ENCODE results near the gene LAMC3. TPM values are rescaled to one million over a fixed set of nuclear protein-coding genes. Genes with fewer than 3 reads are reported as not detected.
"Not testable (repeated sequence)": the region's sequence is repeated elsewhere in the genome, so short reads cannot be mapped to it uniquely, and the experiment has no call there.

Gene LAMC3
- total and polyA plus RNA-seq, 4 donors: 14.4 to 24.1 (median 17.8) TPM

DNA sequence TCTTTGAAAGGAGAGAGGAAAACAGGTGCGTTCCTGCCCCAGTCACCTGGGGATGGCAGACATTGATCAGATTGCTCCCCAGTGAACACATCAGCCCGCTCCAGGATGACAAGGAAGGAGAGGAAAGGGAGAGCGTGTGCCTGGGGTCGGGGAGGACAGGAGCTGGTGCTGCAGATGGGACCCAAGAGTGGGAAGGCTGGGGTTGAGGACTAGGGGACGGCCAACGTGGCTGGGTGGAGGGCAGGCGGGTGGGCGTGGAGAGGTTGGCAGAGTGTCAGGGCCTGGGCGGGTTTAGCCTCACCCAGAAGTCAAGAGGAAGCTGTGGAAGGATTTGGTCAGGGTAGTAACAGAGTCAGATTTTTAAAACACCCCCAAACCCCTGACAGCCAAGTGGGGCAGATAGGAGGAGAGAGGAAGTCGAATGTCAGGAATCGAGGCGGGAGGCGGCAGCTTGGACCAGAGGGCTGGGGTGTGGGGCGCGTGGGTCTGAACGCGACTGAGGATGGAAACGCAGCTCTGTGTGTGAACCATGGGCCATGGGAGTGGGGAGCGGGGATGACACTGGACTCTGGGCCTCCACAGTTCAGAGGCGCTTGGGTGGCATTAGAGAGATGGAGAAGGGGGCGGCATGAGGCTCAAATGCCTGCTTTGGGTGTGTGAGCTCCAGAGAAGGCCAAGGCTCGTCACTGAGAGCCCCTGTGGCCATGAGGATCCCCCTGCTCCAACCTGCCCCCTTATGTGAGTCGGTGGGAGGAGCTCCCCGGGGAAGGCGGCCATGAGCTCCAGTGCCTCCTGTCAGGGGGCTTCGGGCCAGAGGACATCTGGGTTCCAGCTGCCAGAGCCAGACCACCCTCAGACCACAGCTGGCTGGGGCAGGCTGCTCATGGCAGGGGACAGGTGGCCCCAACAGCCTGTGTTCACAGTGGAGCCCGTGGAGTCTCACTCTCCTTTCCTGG lies 24.6 kb downstream of the LAMC3 start:
- no peaks in the 10 kb centered on the region for H3K9me3 ChIP-seq (ENCODE audit: control insufficient read depth, insufficient read depth, low read length)
- no peak for DNase-seq (ENCODE audit: low read depth in 4 of 6, low spot score in 6 of 6)
- WGBS (ENCODE audit: insufficient coverage): 86% methylated on average over 22 of the region's 27 CpGs
- no peak overlapping the region for H3K4me3 ChIP-seq (ENCODE audit: low read depth, low read length)
- H3K4me1 ChIP-seq (ENCODE audit: control insufficient read depth, insufficient read depth, low read length): peaks cover 35% of the 10 kb centered on the region
- no peak overlapping the region for H3K27ac ChIP-seq (ENCODE audit: low read depth, low read length)
- H3K36me3 ChIP-seq (ENCODE audit: control insufficient read depth, insufficient read depth, low read length): no peaks in the 10 kb centered on the region
- no peaks in the 10 kb centered on the region for H3K27me3 ChIP-seq (ENCODE audit: control insufficient read depth, insufficient read depth, low read length)

DNA sequence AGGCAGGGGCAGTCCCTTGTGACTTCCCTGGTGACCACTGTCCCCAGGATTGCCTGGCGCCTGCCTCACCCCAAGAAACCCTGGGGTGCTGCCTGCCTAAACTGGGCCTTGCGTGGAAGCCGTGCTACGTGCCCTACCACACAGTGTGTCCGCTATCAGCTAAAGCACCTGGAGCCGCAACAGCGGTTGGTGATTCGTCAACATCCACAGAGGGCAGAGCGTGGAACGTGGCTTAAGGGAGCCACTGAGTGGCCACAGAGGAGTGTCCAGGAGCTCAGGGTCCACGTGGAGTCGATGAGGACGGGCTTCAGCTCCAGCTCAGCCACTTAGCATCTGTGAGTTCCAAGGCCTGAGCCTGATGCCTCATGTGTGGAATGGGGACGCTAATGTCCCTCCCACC lies 25.3 kb downstream of the LAMC3 start:
- no peak overlapping the region for H3K27ac ChIP-seq (ENCODE audit: low read depth, low read length)
- H3K4me3 ChIP-seq (ENCODE audit: low read depth, low read length): no peak overlapping the region
- H3K36me3 ChIP-seq (ENCODE audit: control insufficient read depth, insufficient read depth, low read length): no peaks in the 10 kb centered on the region
- H3K27me3 ChIP-seq (ENCODE audit: control insufficient read depth, insufficient read depth, low read length): no peaks in the 10 kb centered on the region
- DNase-seq (ENCODE audit: low read depth in 4 of 6, low spot score in 6 of 6): no peak
- peaks cover 35% of the 10 kb centered on the region for H3K4me1 ChIP-seq (ENCODE audit: control insufficient read depth, insufficient read depth, low read length)
- WGBS (ENCODE audit: insufficient coverage): 96% methylated on average over 14 of the region's 14 CpGs
- H3K9me3 ChIP-seq (ENCODE audit: control insufficient read depth, insufficient read depth, low read length): no peaks in the 10 kb centered on the region

DNA sequence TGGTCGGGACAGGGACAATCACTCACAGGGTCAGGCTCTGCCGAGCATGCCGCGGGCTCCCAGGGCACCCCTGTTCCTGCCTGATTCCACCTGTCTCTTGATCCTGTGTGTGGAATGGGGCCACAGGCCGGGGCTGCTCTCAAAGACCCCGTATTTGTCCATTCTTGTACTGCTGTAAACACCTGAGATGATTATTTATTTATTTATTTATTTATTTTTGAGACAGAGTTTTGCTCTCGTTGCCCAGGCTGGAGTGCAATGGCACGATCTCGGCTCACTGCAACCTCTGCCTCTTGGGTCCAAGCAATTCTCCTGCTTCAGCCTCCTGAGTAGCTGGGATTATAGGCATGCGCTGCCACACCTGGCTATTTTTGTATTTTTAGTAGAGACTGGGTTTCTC lies 25.8 kb downstream of the LAMC3 start:
- not testable (repeated sequence) for H3K27me3 ChIP-seq (ENCODE audit: control insufficient read depth, insufficient read depth, low read length); H3K9me3 ChIP-seq (ENCODE audit: control insufficient read depth, insufficient read depth, low read length); DNase-seq (ENCODE audit: low read depth in 4 of 6, low spot score in 6 of 6); H3K36me3 ChIP-seq (ENCODE audit: control insufficient read depth, insufficient read depth, low read length); H3K4me3 ChIP-seq (ENCODE audit: low read depth, low read length); H3K27ac ChIP-seq (ENCODE audit: low read depth, low read length)
- peaks cover 35% of the 10 kb centered on the region for H3K4me1 ChIP-seq (ENCODE audit: control insufficient read depth, insufficient read depth, low read length)
- 87% methylated on average over 4 of the region's 10 CpGs for WGBS (ENCODE audit: insufficient coverage)

DNA sequence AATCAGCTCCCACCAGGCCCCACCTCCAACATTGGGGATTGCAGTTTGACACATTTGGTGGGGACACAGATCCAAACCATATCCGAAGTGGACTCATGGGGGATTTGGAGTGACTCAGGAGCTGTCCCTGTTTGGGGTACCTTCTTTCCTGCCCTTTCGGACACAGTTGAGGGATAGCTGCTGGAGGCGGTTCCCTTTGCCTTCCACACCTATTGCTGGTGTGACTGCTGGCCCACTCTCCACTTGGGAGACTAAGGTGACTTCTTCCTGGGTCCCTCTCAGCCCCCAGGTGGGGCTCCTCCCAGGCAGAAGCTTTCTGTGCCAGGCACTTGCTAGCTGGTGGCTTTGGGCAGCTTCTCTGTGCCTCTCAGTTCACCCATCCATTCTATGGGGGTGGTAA lies 26.6 kb downstream of the LAMC3 start:
- 100% methylated on average over 2 of the region's 3 CpGs for WGBS (ENCODE audit: insufficient coverage)
- DNase-seq (ENCODE audit: low read depth in 4 of 6, low spot score in 6 of 6): no peak
- no peaks in the 10 kb centered on the region for H3K9me3 ChIP-seq (ENCODE audit: control insufficient read depth, insufficient read depth, low read length)
- H3K27ac ChIP-seq (ENCODE audit: low read depth, low read length): no peak overlapping the region
- no peaks in the 10 kb centered on the region for H3K27me3 ChIP-seq (ENCODE audit: control insufficient read depth, insufficient read depth, low read length)
- no peak overlapping the region for H3K4me3 ChIP-seq (ENCODE audit: low read depth, low read length)
- H3K36me3 ChIP-seq (ENCODE audit: control insufficient read depth, insufficient read depth, low read length): no peaks in the 10 kb centered on the region
- H3K4me1 ChIP-seq (ENCODE audit: control insufficient read depth, insufficient read depth, low read length): peaks cover 34% of the 10 kb centered on the region

DNA sequence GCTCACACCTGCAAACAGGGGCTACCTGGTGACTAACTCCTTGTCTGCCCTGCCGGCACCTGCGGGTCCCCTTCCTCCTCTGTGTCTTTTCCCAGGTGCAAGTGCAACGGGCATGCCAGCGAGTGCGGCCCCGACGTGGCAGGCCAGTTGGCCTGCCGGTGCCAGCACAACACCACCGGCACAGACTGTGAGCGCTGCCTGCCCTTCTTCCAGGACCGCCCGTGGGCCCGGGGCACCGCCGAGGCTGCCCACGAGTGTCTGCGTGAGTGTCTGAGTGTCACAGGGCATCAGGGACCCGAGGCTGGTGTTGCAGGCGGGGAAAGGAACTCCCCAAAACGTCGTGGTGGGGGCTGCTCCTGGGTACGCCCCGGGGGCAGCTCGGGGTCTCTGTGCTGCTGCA lies 27.1 kb downstream of the LAMC3 start:
- H3K9me3 ChIP-seq (ENCODE audit: control insufficient read depth, insufficient read depth, low read length): no peaks in the 10 kb centered on the region
- no peak overlapping the region for H3K4me3 ChIP-seq (ENCODE audit: low read depth, low read length)
- no peak overlapping the region for H3K27ac ChIP-seq (ENCODE audit: low read depth, low read length)
- no peak for DNase-seq (ENCODE audit: low read depth in 4 of 6, low spot score in 6 of 6)
- no peaks in the 10 kb centered on the region for H3K27me3 ChIP-seq (ENCODE audit: control insufficient read depth, insufficient read depth, low read length)
- WGBS (ENCODE audit: insufficient coverage): 87% methylated on average over 24 of the region's 24 CpGs
- no peaks in the 10 kb centered on the region for H3K36me3 ChIP-seq (ENCODE audit: control insufficient read depth, insufficient read depth, low read length)
- peaks cover 29% of the 10 kb centered on the region for H3K4me1 ChIP-seq (ENCODE audit: control insufficient read depth, insufficient read depth, low read length)

DNA sequence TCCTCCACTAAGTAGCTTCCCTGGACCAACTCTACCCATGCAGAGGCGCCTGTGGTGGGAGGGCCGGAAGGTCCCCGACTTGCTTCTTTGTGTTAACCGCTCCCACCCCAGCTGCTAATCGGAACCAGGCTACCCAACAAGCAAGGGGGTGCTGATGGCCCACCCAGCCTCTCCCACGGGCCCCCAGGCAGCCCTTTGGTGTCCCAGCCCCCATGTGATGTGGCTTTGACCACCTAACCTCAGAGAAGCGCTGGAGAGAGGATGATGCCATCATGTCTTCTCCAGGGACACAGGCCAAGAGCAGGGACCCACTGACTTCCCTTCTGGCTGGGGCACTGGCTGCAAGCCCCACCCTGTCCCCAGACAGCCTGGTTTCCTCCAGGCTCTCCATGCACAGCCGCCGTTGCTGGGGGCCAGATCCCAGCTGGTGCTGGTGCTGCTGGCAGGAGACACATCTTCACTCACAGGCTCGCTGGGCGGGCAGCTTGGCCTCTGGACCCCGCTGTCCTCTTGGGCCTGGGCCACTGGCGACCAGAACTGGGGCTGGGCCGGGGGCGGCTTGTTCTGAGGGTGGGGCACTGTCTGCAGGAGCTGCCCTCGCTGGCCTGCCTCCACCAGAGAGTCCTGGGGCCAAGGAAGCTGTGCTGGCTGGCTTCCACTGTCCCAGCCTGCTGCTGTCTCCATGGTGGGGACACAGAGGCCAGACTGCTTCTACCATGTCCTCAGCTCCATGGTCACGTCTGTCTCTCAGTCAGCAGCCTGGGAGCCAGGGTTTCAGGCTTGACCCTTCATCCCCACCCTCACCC lies 27.8 kb downstream of the LAMC3 start:
- WGBS (ENCODE audit: insufficient coverage): 51% methylated on average over 17 of the region's 17 CpGs
- H3K4me1 ChIP-seq (ENCODE audit: control insufficient read depth, insufficient read depth, low read length): peaks cover 24% of the 10 kb centered on the region
- no peaks in the 10 kb centered on the region for H3K36me3 ChIP-seq (ENCODE audit: control insufficient read depth, insufficient read depth, low read length)
- H3K4me3 ChIP-seq (ENCODE audit: low read depth, low read length): no peak overlapping the region
- DNase-seq (ENCODE audit: low read depth in 4 of 6, low spot score in 6 of 6): peak in 1 of 6 donors; percentile 52
- H3K27me3 ChIP-seq (ENCODE audit: control insufficient read depth, insufficient read depth, low read length): no peaks in the 10 kb centered on the region
- no peaks in the 10 kb centered on the region for H3K9me3 ChIP-seq (ENCODE audit: control insufficient read depth, insufficient read depth, low read length)
- H3K27ac ChIP-seq (ENCODE audit: low read depth, low read length): peak overlapping the region; percentile 19

DNA sequence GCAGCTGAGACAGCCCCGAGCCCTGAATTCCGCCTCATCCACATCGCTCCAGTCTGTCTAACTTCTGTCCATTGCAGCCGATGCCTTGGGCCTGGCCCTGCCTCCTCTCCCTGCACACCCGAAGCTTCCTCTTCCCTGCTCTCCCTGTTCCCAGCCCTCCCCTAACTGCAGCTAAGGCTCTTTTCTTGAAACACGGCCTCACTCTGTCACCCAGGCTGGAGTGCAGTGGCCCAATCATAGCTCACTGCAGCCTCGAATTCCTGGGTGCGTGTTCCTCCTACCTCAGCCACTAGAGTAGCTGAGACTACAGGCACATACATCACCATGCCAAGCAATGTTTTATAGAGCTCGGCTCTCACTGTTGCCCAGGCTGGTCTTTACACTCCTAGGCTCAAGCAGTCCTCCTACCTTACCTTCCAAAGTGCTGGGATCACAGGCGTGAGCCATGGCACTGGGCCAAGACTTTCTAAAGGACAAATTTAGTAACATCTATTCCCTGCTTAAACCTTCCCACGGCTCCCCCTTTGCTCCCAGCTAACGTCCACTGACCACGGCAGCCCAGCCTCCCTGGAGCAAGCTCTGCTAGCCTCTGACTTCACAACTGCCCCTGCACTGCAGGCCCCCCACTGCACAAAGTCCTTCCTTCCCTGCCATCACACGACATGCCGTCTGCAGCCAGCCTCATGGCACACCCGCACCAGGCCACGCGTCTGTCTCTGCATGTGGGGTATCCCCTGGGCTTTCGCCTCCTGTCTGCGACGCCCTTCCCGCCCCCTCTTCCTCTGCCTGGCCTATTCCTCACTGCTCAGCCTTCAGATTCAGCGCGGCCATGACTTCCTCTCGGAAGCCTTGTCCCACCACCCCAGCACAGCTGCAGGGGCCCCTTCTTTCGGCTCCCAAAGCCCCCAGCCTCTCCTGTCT lies 28.6 kb downstream of the LAMC3 start:
- DNase-seq (ENCODE audit: low read depth in 4 of 6, low spot score in 6 of 6): peak in 2 of 6 donors; percentile 25 to 77
- Histone ChIP-seq H3K9me3 (ENCODE audit: control insufficient read depth, insufficient read depth, low read length) (no peaks in the 10 kb centered on the region), H3K4me1 (ENCODE audit: control insufficient read depth, insufficient read depth, low read length) (peaks cover 24% of the 10 kb centered on the region), H3K27me3 (ENCODE audit: control insufficient read depth, insufficient read depth, low read length) (no peaks in the 10 kb centered on the region), H3K36me3 (ENCODE audit: control insufficient read depth, insufficient read depth, low read length) (no peaks in the 10 kb centered on the region), H3K4me3 (ENCODE audit: low read depth, low read length) (no peak overlapping the region), H3K27ac (ENCODE audit: low read depth, low read length) (peak overlapping the region; percentile 19)
- 47% methylated on average over 25 of the region's 26 CpGs for WGBS (ENCODE audit: insufficient coverage)

DNA sequence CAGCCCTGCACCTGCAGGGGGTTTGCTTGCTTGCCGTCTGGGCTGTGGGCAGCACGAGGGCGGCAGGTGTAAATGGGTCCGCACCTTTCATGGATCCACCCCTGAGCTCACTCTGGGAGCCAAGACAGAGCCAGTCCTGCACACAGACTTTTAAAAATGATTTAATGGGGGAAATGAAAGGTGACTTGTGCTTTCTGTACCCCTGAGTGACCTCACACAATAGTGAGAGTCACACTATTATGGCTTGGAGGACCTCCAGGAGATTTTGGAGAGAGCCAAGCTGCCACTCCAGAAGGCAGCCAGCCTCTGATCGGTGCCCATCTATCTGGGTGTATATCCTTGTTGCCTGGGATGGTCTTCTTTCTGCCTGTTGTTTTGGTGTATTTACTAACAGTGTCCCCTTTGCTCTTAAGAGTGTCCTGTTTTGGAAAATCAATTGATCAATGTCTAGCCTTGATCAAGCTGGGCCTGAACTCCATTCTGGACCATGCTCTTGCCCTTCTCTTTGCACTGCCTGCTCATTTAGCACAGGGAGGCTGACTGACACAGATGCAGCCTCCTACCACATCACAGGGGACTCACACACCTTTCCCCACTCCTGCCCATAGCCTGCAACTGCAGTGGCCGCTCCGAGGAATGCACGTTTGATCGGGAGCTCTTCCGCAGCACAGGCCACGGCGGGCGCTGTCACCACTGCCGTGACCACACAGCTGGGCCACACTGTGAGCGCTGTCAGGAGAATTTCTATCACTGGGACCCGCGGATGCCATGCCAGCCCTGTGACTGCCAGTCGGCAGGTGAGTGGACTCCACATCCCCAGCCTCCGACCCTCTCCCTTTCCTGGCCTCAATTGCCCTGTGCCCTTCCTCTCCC lies 29.5 kb downstream of the LAMC3 start:
- Histone ChIP-seq H3K27ac (ENCODE audit: low read depth, low read length) (no peak overlapping the region), H3K9me3 (ENCODE audit: control insufficient read depth, insufficient read depth, low read length) (no peaks in the 10 kb centered on the region), H3K4me3 (ENCODE audit: low read depth, low read length) (no peak overlapping the region), H3K36me3 (ENCODE audit: control insufficient read depth, insufficient read depth, low read length) (no peaks in the 10 kb centered on the region), H3K4me1 (ENCODE audit: control insufficient read depth, insufficient read depth, low read length) (peaks cover 24% of the 10 kb centered on the region), H3K27me3 (ENCODE audit: control insufficient read depth, insufficient read depth, low read length) (no peaks in the 10 kb centered on the region)
- no peak for DNase-seq (ENCODE audit: low read depth in 4 of 6, low spot score in 6 of 6)
- 88% methylated on average over 19 of the region's 19 CpGs for WGBS (ENCODE audit: insufficient coverage)
